Suprapubic skin (tissue), 4 donors: ENCODE results near the gene THEM4. TPM values are rescaled to one million over a fixed set of nuclear protein-coding genes. Genes with fewer than 3 reads are reported as not detected.

Source experiments
- DNase-seq, 2 donors: peaks; one replicate each; pipeline ENCODE4 v3.0.0-alpha.2; 2019; ENCODE audit warnings: low spot score in 2 of 2
- H3K27ac ChIP-seq: fragments of 200-600 bp; sonication (generic); one replicate; pipeline ENCODE4 v1.5.1; 2019
- H3K27me3 ChIP-seq: fragments of 200-600 bp; sonication (generic); one replicate; pipeline ENCODE4 v1.5.1; 2019
- H3K36me3 ChIP-seq: fragments of 200-600 bp; sonication (generic); one replicate; pipeline ENCODE4 v1.5.1; 2019
- H3K4me1 ChIP-seq: fragments of 200-600 bp; sonication (generic); one replicate; pipeline ENCODE4 v1.5.1; 2019
- H3K4me3 ChIP-seq: fragments of 200-600 bp; sonication (generic); one replicate; pipeline ENCODE4 v1.5.1; 2019; ENCODE audit warnings: mild to moderate bottlenecking
- H3K9me3 ChIP-seq: fragments of 200-600 bp; sonication (generic); one replicate; pipeline ENCODE4 v1.5.1; 2019
- EP300 ChIP-seq: sonication (generic); formaldehyde crosslinking; IDR thresholded peaks from one replicate; pipeline ENCODE4 v1.6.1; 2017; ENCODE audit warnings: antibody characterized with exemption
- POLR2A ChIP-seq, 2 donors: fragments of 450-650 bp; IDR thresholded peaks; one replicate each; pipeline ENCODE4 v1.6.1; 2017; ENCODE audit warnings: antibody characterized with exemption in 2 of 2, mild to moderate bottlenecking in 2 of 2, moderate library complexity in 2 of 2
- POLR2AphosphoS5 ChIP-seq, 3 donors: sonication (generic); formaldehyde crosslinking; IDR thresholded peaks; one replicate each; pipeline ENCODE4 v1.6.1; 2017; ENCODE audit warnings: antibody characterized with exemption in 3 of 3
- WGBS: methylation state at CpG from one replicate; pipeline ENCODE4 v1.1.5; 2018; 5-methylcytosine and 5-hydroxymethylcytosine counted together
- total RNA-seq, 4 donors: library from RNA; depleted of rRNA; stranded (reverse); fragments of >200 nt; gene quantifications; one replicate each; pipeline ENCODE4 v1.1.0, GENCODE V29; 2016
- TF ChIP-seq, protein P1 (sequence below), 2 donors: fragments of 200-600 bp in 1 of 2; fragments of 450-650 bp in 1 of 2; sonication (generic) in 1 of 2; IDR thresholded peaks; one replicate each; pipeline ENCODE4 v1.5.1; 2016 to 2019; ENCODE audit warnings: antibody characterized with exemption in 2 of 2, mild to moderate bottlenecking in 1 of 2, moderate library complexity in 1 of 2

THEM4 gene
- 10 to 100 TPM in 1 of 4 donors, 1 to 10 TPM in 3; 6.7 to 31.5 (median 8.9) TPM for total RNA-seq

DNA sequence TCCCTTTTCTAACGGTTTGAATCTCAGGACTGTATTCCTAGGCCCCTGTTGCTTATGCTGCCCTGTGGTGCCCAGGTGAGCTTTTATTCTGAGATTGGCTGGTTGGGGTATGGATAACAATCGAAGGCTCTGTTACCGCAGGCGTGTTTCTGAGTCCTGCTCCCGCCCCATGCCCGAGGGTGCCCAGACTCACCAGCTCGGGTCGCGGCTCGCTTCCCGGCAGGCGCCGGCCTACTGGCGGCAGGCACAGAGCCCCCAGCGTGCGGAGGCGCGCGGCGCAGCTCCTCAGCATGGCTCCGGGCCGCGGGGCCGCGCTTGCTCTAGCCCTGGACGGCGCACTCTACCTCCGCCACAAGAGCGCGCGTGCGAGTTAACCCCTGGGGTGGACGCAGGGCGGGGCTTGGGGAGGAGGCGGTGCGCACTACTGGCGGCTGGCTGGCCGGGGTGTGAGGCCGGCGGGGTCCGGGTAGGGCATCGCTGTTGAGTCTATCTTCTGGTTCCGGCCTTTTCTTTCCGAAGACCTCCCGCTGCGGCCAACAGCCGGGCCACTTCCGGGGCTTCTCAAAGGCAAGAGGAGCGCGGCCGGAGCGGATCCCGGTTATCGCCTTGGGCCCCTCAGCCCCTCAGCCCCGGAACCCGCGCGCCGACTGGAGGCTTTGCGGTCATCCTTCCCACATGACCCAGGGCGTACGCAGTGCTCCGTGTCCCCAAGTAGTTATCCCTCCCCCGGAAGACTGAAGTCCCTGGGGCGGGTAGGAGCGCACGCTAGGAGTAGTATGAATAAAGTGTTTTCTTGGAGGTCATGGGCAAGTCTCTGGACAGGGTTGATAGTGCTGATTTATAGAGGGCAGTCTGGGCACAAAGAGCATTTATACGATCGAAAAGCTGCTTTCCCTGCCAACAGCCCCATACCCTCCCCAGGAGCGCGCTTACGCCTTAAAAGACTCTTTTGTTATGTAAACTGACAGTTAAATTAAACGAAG lies at the start of gene THEM4:
Gene THEM4 (minus strand): TSS at position 345 of the 983 bp plus-strand sequence. CDS start 53 bp downstream, at position 292.
- H3K4me1 ChIP-seq: peaks cover 33% of the 10 kb centered on the region
- H3K27ac ChIP-seq: peak within 1 kb of the TSS; percentile 93
- TF ChIP-seq POLR2AphosphoS5 (IDR thresholded peaks at IDR 0.05): peak in 2 of 3 donors; percentile 8 to 50
- TF ChIP-seq POLR2A (IDR thresholded peaks at IDR 0.05): peak; percentile 14 to 80
- TF ChIP-seq, protein P1, sequence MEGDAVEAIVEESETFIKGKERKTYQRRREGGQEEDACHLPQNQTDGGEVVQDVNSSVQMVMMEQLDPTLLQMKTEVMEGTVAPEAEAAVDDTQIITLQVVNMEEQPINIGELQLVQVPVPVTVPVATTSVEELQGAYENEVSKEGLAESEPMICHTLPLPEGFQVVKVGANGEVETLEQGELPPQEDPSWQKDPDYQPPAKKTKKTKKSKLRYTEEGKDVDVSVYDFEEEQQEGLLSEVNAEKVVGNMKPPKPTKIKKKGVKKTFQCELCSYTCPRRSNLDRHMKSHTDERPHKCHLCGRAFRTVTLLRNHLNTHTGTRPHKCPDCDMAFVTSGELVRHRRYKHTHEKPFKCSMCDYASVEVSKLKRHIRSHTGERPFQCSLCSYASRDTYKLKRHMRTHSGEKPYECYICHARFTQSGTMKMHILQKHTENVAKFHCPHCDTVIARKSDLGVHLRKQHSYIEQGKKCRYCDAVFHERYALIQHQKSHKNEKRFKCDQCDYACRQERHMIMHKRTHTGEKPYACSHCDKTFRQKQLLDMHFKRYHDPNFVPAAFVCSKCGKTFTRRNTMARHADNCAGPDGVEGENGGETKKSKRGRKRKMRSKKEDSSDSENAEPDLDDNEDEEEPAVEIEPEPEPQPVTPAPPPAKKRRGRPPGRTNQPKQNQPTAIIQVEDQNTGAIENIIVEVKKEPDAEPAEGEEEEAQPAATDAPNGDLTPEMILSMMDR (IDR thresholded peaks at IDR 0.05): peak in 1 of 2 donors; percentile 47
- TF ChIP-seq EP300: no peak
- peak; percentile 98 for DNase-seq
- WGBS: 2% methylated on average over 43 of the region's 73 CpGs
- no peaks in the 10 kb centered on the region for H3K27me3 ChIP-seq
- peaks cover 4% of the 10 kb centered on the region for H3K9me3 ChIP-seq
- H3K4me3 ChIP-seq: peak within 1 kb of the TSS; percentile 81
- H3K36me3 ChIP-seq: peaks cover 10% of the 10 kb centered on the region

- H3K27ac ChIP-seq: no peak overlapping the region
- WGBS: 82% methylated on average over 2 of the region's 2 CpGs
- no peak for TF ChIP-seq POLR2A (IDR thresholded peaks at IDR 0.05)
- TF ChIP-seq EP300: no peak
- no peak for TF ChIP-seq POLR2AphosphoS5 (IDR thresholded peaks at IDR 0.05)
- TF ChIP-seq, protein P1 (IDR thresholded peaks at IDR 0.05): no peak
- no peaks in the 10 kb centered on the region for H3K27me3 ChIP-seq
- H3K4me3 ChIP-seq: no peak overlapping the region
- no peaks in the 10 kb centered on the region for H3K9me3 ChIP-seq
- no peaks in the 10 kb centered on the region for H3K36me3 ChIP-seq
- peaks cover 13% of the 10 kb centered on the region for H3K4me1 ChIP-seq
- no peak for DNase-seq
Observed at GRCh38 chr1:151958959-151959358, 49.6 kb upstream of the THEM4 start.

- Histone ChIP-seq H3K27me3 (no peaks in the 10 kb centered on the region), H3K4me3 (no peak overlapping the region), H3K9me3 (no peaks in the 10 kb centered on the region), H3K36me3 (no peaks in the 10 kb centered on the region), H3K4me1 (peaks cover 10% of the 10 kb centered on the region), H3K27ac (no peak overlapping the region)
- WGBS: 90% methylated on average over 3 of the region's 3 CpGs
- TF ChIP-seq EP300 (no peak), POLR2AphosphoS5 (IDR thresholded peaks at IDR 0.05) (no peak), POLR2A (IDR thresholded peaks at IDR 0.05) (no peak)
- TF ChIP-seq, protein P1 (IDR thresholded peaks at IDR 0.05): no peak
- DNase-seq: no peak
Observed at GRCh38 chr1:151956957-151957497, 47.7 kb upstream of the THEM4 start.

- Histone ChIP-seq H3K9me3 (no peaks in the 10 kb centered on the region), H3K4me3 (no peak overlapping the region), H3K27me3 (no peaks in the 10 kb centered on the region), H3K36me3 (no peaks in the 10 kb centered on the region), H3K4me1 (peaks cover 9% of the 10 kb centered on the region), H3K27ac (no peak overlapping the region)
- DNase-seq: no peak
- WGBS: 90% methylated on average over 7 of the region's 7 CpGs
- no peak for TF ChIP-seq POLR2AphosphoS5 (IDR thresholded peaks at IDR 0.05)
- TF ChIP-seq POLR2A (IDR thresholded peaks at IDR 0.05): no peak
- TF ChIP-seq, protein P1 (IDR thresholded peaks at IDR 0.05): no peak
- TF ChIP-seq EP300: no peak
Observed at GRCh38 chr1:151953409-151954094, 44.2 kb upstream of the THEM4 start.
